SH-SY5Y (cell line): ENCODE measurements around the gene SCARB1.

ENCODE experiments used
- GATA2 ChIP-seq: IDR thresholded peaks from 2 replicates; pipeline ENCODE4 v1.6.1; 2011; ENCODE audit warnings: mild to moderate bottlenecking, low read depth, low read length
- GATA3 ChIP-seq: IDR thresholded peaks from 2 replicates; pipeline ENCODE4 v1.6.1; 2011; ENCODE audit warnings: low read depth, mild to moderate bottlenecking, low read length, moderate library complexity

- TF ChIP-seq GATA2 (no peak), GATA3 (no peak)
These were observed 84.2 kb downstream of the SCARB1 start for GRCh38 chr12:124779161-124780141.
